ENCODE results near the gene ITIH4. TPM values are rescaled to one million over a fixed set of nuclear protein-coding genes. Genes with fewer than 3 reads are reported as not detected.
A peak's percentile ranks its signal among the peaks of the same experiment; 100 is the strongest.

Gene ITIH4
- total and polyA plus RNA-seq, 2 of the 13 experiments (the other 11 are each of a cell fraction or from before 2014, with no cell fraction given): 2.7 to 5.3 TPM

DNA sequence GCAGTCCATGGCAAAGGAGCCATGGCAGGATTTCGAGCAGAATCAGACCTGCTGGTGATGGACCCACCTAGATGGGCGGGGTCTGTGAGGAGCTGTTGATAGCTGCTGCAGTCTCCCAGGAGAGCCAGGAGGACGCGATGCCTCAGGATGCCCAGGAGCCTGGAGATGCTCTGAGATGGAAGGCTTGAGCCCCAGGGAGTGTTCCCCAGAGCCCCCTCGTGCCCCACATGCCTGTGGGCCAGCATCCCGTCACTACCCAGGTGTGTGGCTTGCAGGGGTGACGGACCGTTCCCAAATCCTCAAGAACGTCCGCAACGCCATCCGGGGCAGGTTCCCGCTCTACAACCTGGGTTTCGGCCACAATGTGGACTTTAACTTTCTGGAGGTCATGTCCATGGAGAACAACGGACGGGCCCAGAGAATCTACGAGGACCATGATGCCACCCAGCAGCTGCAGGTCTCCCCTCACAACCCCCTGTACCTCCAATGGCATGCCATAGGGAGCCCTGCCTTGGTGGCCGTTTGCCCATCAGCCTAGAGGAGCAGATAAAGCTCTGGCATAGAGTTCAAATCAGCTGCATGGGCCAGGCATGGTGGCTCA, 46.4 kb downstream of the ITIH4 start (continued):
- TF ChIP-seq, protein P1, sequence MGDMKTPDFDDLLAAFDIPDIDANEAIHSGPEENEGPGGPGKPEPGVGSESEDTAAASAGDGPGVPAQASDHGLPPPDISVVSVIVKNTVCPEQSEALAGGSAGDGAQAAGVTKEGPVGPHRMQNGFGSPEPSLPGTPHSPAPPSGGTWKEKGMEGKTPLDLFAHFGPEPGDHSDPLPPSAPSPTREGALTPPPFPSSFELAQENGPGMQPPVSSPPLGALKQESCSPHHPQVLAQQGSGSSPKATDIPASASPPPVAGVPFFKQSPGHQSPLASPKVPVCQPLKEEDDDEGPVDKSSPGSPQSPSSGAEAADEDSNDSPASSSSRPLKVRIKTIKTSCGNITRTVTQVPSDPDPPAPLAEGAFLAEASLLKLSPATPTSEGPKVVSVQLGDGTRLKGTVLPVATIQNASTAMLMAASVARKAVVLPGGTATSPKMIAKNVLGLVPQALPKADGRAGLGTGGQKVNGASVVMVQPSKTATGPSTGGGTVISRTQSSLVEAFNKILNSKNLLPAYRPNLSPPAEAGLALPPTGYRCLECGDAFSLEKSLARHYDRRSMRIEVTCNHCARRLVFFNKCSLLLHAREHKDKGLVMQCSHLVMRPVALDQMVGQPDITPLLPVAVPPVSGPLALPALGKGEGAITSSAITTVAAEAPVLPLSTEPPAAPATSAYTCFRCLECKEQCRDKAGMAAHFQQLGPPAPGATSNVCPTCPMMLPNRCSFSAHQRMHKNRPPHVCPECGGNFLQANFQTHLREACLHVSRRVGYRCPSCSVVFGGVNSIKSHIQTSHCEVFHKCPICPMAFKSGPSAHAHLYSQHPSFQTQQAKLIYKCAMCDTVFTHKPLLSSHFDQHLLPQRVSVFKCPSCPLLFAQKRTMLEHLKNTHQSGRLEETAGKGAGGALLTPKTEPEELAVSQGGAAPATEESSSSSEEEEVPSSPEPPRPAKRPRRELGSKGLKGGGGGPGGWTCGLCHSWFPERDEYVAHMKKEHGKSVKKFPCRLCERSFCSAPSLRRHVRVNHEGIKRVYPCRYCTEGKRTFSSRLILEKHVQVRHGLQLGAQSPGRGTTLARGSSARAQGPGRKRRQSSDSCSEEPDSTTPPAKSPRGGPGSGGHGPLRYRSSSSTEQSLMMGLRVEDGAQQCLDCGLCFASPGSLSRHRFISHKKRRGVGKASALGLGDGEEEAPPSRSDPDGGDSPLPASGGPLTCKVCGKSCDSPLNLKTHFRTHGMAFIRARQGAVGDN (CRISPR knock-in tag; IDR thresholded peaks at IDR 0.05): peak; percentile 17; the same call in 1 of the 2 replicates
- no peak for TF ChIP-seq FOXC1 (CRISPR knock-in tag; IDR thresholded peaks at IDR 0.05; ENCODE audit: borderline replicate concordance)

DNA sequence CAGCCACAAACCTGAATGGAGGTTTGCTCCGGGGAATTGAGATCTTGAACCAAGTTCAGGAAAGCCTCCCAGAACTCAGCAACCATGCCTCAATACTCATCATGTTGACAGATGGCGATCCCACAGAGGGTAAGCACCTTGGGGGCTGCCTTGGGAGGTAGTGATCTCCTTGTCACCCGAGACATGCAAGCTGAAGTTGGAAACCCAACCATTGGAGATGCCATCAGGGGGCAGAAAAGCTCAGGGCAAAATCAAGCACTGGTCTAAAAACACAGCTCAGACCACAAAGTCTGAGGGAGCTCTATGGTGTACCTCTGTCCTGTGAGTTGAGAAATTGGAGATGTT, 47.3 kb downstream of the ITIH4 start:
- Histone ChIP-seq H3K36me3 (replicated peaks in 1 of 2; ENCODE audit: control insufficient read depth in 1 of 2, insufficient read depth in 2 of 2, low read length in 2 of 2) (no peaks in the 10 kb centered on the region), H4K20me1 (ENCODE audit: insufficient read depth, low read length) (no peaks in the 10 kb centered on the region), H3K4me3 (replicated peaks in 1 of 3; ENCODE audit: insufficient read depth in 1 of 3, low read depth in 2 of 3, low read length in 3 of 3) (no peak overlapping the region), H3K4me1 (ENCODE audit: insufficient read depth, low read length) (peaks cover 78% of the 10 kb centered on the region), H3K27ac (ENCODE audit: extremely low read length, insufficient read depth, low read length) (no peak overlapping the region), H3K27me3 (ENCODE audit: control insufficient read depth in 1 of 2, insufficient read depth in 2 of 2, low read length in 2 of 2) (no peaks in the 10 kb centered on the region), H3K79me2 (ENCODE audit: insufficient read depth, low read length) (no peaks in the 10 kb centered on the region), H3K9me3 (ENCODE audit: low read length) (no peaks in the 10 kb centered on the region), H2AFZ (ENCODE audit: low read length) (no peak overlapping the region), H3K4me2 (ENCODE audit: low read depth, low read length) (no peak overlapping the region), H3K9ac (ENCODE audit: insufficient read depth, low read depth, low read length) (no peak overlapping the region)
- POLR2A ChIA-PET: interaction anchor here (1.3 to 18.4 kb wide), 4 partner anchors 8 to 23 kb away, joined by 3 to 466 read pairs (median 6); partner anchors contain the start of genes ITIH3 and NEK4
- no peak for ATAC-seq
- no peak for DNase-seq (ENCODE audit: low spot score)
- CTCF ChIA-PET (ENCODE audit: low intra/inter-chr PET ratio, low total read pairs): no interaction called here
- FAIRE-seq: no peak
- no TSS peak for BruUV-seq (replicated peaks)
- intact Hi-C loops (cut with micrococcal nuclease; ENCODE audit: unreplicated experiment): no loop called here
- TF ChIP-seq, protein P2, sequence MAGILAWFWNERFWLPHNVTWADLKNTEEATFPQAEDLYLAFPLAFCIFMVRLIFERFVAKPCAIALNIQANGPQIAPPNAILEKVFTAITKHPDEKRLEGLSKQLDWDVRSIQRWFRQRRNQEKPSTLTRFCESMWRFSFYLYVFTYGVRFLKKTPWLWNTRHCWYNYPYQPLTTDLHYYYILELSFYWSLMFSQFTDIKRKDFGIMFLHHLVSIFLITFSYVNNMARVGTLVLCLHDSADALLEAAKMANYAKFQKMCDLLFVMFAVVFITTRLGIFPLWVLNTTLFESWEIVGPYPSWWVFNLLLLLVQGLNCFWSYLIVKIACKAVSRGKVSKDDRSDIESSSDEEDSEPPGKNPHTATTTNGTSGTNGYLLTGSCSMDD (CRISPR knock-in tag; IDR thresholded peaks at IDR 0.05): no peak
- TF ChIP-seq, protein P3, sequence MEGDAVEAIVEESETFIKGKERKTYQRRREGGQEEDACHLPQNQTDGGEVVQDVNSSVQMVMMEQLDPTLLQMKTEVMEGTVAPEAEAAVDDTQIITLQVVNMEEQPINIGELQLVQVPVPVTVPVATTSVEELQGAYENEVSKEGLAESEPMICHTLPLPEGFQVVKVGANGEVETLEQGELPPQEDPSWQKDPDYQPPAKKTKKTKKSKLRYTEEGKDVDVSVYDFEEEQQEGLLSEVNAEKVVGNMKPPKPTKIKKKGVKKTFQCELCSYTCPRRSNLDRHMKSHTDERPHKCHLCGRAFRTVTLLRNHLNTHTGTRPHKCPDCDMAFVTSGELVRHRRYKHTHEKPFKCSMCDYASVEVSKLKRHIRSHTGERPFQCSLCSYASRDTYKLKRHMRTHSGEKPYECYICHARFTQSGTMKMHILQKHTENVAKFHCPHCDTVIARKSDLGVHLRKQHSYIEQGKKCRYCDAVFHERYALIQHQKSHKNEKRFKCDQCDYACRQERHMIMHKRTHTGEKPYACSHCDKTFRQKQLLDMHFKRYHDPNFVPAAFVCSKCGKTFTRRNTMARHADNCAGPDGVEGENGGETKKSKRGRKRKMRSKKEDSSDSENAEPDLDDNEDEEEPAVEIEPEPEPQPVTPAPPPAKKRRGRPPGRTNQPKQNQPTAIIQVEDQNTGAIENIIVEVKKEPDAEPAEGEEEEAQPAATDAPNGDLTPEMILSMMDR (CRISPR knock-in tag; IDR thresholded peaks at IDR 0.05): 0 out of 2 replicates have a peak, but pooled peaks have one; percentile 11
- 100% methylated on average over 1 of the region's 3 CpGs for WGBS (ENCODE audit: low lambda C conversion rate)
- in situ Hi-C loops (cut with HindIII; ENCODE audit: extremely low pct_ligation_motif_present, low pct_unique_long_range_greater_than_20kb): no loop called here

Measured in HepG2 (cell line).